PC-3 (cell line): Measurements from ENCODE around the gene VWCE. TPM values are rescaled to one million over a fixed set of nuclear protein-coding genes. Genes with fewer than 3 reads are reported as not detected.
A peak's percentile ranks its signal among the peaks of the same experiment; 100 is the strongest.

Experiments
- ATAC-seq: fragments of 200-7000 bp; cut with Tn5 transposase; 2 replicates; pipeline ENCODE4 v1.9.1; 2020; ENCODE audit warnings: mild to moderate bottlenecking, moderate library complexity
- BruUV-seq: library from RNA; stranded (reverse); fragments of 400-500 nt; replicated peaks from 2 replicates; lab custom pipeline; 2021; lab: Mats Ljungman, UMichigan
- CTCF ChIA-PET: fragments of 300-600 bp; sonication (Branson Sonifier 250); formaldehyde crosslinking; loops from one replicate; lab custom pipeline; 2022; ENCODE audit warnings: antibody characterized with exemption; lab: Charles Lee
- POLR2A ChIA-PET: fragments of 300-600 bp; sonication (Branson Sonifier 250); formaldehyde crosslinking; loops from one replicate; lab custom pipeline; 2022; ENCODE audit warnings: antibody characterized with exemption; ENCODE audit not compliant: unreplicated experiment; lab: Charles Lee
- DNase-seq: peaks from one replicate; pipeline ENCODE4 v3.0.0-alpha.2; 2015
- H2AFZ ChIP-seq: fragments of 300-600 bp; sonication (generic); 2 replicates; pipeline ENCODE4 v1.6.0; 2016; ENCODE audit warnings: antibody characterized with exemption, low read length
- H3F3A ChIP-seq: fragments of 300-600 bp; sonication (generic); one replicate; pipeline ENCODE4 v1.6.0; 2017; ENCODE audit warnings: antibody characterized with exemption, low read length, control low read depth, mild to moderate bottlenecking; ENCODE audit not compliant: unreplicated experiment
- H3K27ac ChIP-seq: fragments of 300-600 bp; sonication (generic); 2 replicates; pipeline ENCODE4 v1.5.1; 2016; ENCODE audit warnings: mild to moderate bottlenecking, low read length
- H3K27me3 ChIP-seq: fragments of 300-600 bp; sonication (generic); 2 replicates; pipeline ENCODE4 v1.6.1; 2016; ENCODE audit warnings: low read length, mixed read lengths
- H3K36me3 ChIP-seq: fragments of 300-600 bp; sonication (generic); 2 replicates; pipeline ENCODE4 v1.6.1; 2016; ENCODE audit warnings: low read depth, mixed run types, low read length, mixed read lengths
- H3K4me1 ChIP-seq: fragments of 300-600 bp; sonication (generic); 2 replicates; pipeline ENCODE4 v1.5.1; 2016; ENCODE audit warnings: low read length; ENCODE audit not compliant: insufficient read depth
- H3K4me2 ChIP-seq: fragments of 300-600 bp; sonication (generic); 2 replicates; pipeline ENCODE4 v1.6.0; 2016; ENCODE audit warnings: low read length
- H3K4me3 ChIP-seq: fragments of 300-600 bp; sonication (generic); 2 replicates; pipeline ENCODE4 v1.5.1; 2016; ENCODE audit warnings: mild to moderate bottlenecking, low read length, mixed read lengths
- H3K79me2 ChIP-seq: fragments of 300-600 bp; sonication (generic); 2 replicates; pipeline ENCODE4 v1.6.1; 2017; ENCODE audit warnings: low read length, mixed read lengths
- H3K9ac ChIP-seq: fragments of 300-600 bp; sonication (generic); 2 replicates; pipeline ENCODE4 v1.6.0; 2016; ENCODE audit warnings: mild to moderate bottlenecking, low read length
- H3K9me2 ChIP-seq: fragments of 300-600 bp; sonication (generic); replicated peaks from 2 replicates; pipeline ENCODE4 v1.6.1; 2016; ENCODE audit warnings: mixed run types, low read length, mixed read lengths
- H3K9me3 ChIP-seq: fragments of 300-600 bp; sonication (generic); 2 replicates; pipeline ENCODE4 v1.6.1; 2016; ENCODE audit warnings: low read length, mixed read lengths
- H4K20me1 ChIP-seq: fragments of 300-600 bp; sonication (generic); 2 replicates; pipeline ENCODE4 v1.6.1; 2016; ENCODE audit warnings: low read length, mixed read lengths
- EZH2 ChIP-seq: fragments of 300-600 bp; sonication (generic); IDR thresholded peaks from one replicate; pipeline ENCODE4 v1.6.1; 2017; ENCODE audit warnings: antibody characterized with exemption, mild to moderate bottlenecking, low read length; ENCODE audit not compliant: unreplicated experiment
- EZH2phosphoT487 ChIP-seq: fragments of 300-600 bp; sonication (generic); IDR thresholded peaks from 2 replicates; pipeline ENCODE4 v1.6.1; 2018; ENCODE audit warnings: mild to moderate bottlenecking, antibody characterized with exemption, low read length, borderline replicate concordance
- intact Hi-C: fragments of 100-400 bp; cut with micrococcal nuclease; formaldehyde crosslinking; loops from 2 replicates; pipeline ENCODE4 v1.9.0; 2023
- total RNA-seq: library from RNA; depleted of rRNA; stranded (reverse); fragments of >200 nt; gene quantifications from 2 replicates; pipeline ENCODE4 v1.2.3, GENCODE V29; 2014
- TF ChIP-seq, protein P1 (sequence below): fragments of 300-600 bp; sonication (generic); conservative IDR thresholded peaks from 2 replicates; pipeline ENCODE4 v1.5.1; 2017; ENCODE audit warnings: antibody characterized with exemption, low read depth, mild to moderate bottlenecking, low read length

The VWCE gene
- total RNA-seq, 1 experiment from 2014 or later = 0.15 TPM

DNA sequence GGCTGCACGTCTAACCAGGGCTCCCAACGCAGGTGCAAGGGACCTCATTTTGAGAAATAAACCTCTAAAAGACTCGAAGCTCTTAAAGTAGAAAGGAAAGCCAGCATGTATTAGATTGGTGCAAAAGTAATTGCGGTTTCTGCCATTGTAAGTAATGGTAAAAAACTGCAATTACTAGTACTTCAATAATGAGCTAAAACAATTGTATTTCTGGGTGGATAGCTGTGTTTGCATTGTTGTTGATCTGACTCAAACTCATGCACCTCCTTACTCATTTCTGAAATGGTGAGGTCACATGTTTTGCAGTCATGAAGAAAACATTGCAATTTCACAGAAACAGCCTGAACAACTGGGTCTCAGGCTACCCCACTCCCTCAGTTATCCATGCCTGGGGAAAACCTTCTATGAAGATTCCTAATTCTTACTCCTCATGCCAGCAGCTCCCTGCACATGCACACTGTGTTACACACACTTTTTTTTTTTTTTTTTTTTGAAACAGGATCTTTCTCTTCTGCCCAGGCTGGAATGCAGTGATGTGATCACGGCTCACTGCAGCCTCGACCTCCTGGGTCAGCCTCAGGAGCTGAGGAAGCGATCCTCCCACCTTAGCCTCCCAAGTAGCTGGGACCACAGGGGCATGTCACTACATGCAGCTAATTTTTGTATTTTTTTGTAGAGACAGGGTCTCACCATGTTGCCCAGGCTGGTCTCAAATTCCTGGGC is 24.6 kb downstream of the VWCE start:
- Histone ChIP-seq H3K36me3 (no peaks in the 10 kb centered on the region), H3K9me3 (no peaks in the 10 kb centered on the region), H3K27ac (no peak overlapping the region), H3F3A (no peaks in the 10 kb centered on the region), H3K4me3 (no peak overlapping the region), H3K9ac (no peak overlapping the region), H3K27me3 (no peaks in the 10 kb centered on the region), H2AFZ (no peak overlapping the region), H3K9me2 (no peaks in the 10 kb centered on the region), H3K79me2 (no peaks in the 10 kb centered on the region), H4K20me1 (no peaks in the 10 kb centered on the region), H3K4me1 (peaks cover 10% of the 10 kb centered on the region; the same call in 1 of the 2 replicates), H3K4me2 (no peak overlapping the region)
- intact Hi-C loops = no loop called here
- peak; percentile 33 for DNase-seq
- no TSS peak for BruUV-seq
- peak; percentile 39 for ATAC-seq
- ChIA-PET CTCF (interaction anchor here (0.7 kb wide), 1 partner anchor 114 kb away, joined by 3 read pairs; no protein-coding TSS in a partner anchor), POLR2A (no interaction called here)
- no peak for TF ChIP-seq EZH2phosphoT487
- TF ChIP-seq EZH2 = no peak
- TF ChIP-seq, protein P1, sequence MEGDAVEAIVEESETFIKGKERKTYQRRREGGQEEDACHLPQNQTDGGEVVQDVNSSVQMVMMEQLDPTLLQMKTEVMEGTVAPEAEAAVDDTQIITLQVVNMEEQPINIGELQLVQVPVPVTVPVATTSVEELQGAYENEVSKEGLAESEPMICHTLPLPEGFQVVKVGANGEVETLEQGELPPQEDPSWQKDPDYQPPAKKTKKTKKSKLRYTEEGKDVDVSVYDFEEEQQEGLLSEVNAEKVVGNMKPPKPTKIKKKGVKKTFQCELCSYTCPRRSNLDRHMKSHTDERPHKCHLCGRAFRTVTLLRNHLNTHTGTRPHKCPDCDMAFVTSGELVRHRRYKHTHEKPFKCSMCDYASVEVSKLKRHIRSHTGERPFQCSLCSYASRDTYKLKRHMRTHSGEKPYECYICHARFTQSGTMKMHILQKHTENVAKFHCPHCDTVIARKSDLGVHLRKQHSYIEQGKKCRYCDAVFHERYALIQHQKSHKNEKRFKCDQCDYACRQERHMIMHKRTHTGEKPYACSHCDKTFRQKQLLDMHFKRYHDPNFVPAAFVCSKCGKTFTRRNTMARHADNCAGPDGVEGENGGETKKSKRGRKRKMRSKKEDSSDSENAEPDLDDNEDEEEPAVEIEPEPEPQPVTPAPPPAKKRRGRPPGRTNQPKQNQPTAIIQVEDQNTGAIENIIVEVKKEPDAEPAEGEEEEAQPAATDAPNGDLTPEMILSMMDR = no peak

DNA sequence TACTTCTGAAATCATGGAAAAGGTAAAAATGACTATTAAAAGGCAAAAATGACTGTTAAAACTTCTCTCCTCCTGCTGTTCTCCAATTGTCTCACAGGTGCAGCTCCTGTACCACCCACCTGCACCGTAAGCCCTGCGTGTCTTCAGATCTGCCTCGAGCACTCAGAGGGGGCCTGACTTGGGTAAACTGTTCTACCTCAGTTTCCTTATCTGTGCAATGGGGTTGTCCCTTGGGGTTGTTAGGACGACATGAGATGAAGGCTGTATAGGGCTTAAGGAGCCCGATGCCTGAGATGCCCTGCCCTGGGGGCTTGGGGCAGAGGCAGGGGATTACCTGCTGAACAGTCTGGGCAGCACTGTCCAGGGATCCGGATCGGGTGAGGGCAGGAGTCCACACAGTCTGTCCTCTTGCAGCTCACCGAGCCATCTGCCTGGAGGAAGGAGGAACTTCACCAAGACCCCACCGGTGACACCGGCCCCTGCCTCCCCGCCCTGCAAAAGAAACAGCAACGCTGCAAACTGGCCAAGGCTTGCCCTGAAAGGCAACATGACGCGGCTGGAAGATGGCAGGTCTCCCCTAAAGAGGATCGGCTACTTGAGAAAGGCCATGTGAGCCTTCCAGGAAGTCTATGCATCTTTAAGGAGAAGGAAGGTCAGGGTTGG is 26.4 kb downstream of the VWCE start:
- Histone ChIP-seq H3K9me2 (no peaks in the 10 kb centered on the region), H2AFZ (no peak overlapping the region), H3K4me1 (peaks cover 10% of the 10 kb centered on the region; the same call in 1 of the 2 replicates), H3K9me3 (no peaks in the 10 kb centered on the region), H3K27ac (no peak overlapping the region), H3K27me3 (no peaks in the 10 kb centered on the region), H3K4me3 (no peak overlapping the region), H3K79me2 (no peaks in the 10 kb centered on the region), H3K36me3 (no peaks in the 10 kb centered on the region), H3K4me2 (no peak overlapping the region), H4K20me1 (no peaks in the 10 kb centered on the region), H3F3A (no peaks in the 10 kb centered on the region), H3K9ac (no peak overlapping the region)
- ATAC-seq = no peak
- no TSS peak for BruUV-seq
- ChIA-PET CTCF (no interaction called here), POLR2A (no interaction called here)
- intact Hi-C loops = no loop called here
- DNase-seq = no peak
- TF ChIP-seq, protein P1 = no peak
- TF ChIP-seq EZH2 = no peak
- no peak for TF ChIP-seq EZH2phosphoT487

DNA sequence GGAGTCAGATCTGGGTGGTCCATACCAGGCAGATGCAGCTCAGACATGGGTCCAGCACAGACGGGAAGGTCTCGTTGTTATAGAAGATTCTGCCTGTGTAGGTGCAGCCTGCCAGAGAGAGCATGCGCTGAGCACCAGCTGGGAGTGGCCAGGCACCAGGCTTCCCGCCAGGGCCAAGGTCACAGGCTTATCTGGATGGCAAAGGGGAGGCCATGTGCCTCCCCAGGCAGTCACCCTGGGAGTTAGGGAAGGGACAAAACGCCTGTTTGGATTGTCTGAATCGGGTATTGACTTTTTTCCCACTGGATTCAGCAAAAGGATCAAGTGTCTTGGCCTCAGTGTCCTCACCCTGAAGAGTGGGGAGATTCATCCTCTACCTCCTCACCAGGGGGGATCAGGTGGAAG is 27.7 kb downstream of the VWCE start:
- no peak for DNase-seq
- H3K79me2 ChIP-seq = no peaks in the 10 kb centered on the region
- no peaks in the 10 kb centered on the region for H3F3A ChIP-seq
- no peak overlapping the region for H3K27ac ChIP-seq
- no peak overlapping the region for H3K9ac ChIP-seq
- H3K9me2 ChIP-seq = no peaks in the 10 kb centered on the region
- ChIA-PET POLR2A (no interaction called here), CTCF (no interaction called here)
- no peaks in the 10 kb centered on the region for H3K27me3 ChIP-seq
- intact Hi-C loops = no loop called here
- H3K36me3 ChIP-seq = no peaks in the 10 kb centered on the region
- no peak overlapping the region for H3K4me2 ChIP-seq
- H3K4me1 ChIP-seq = peaks cover 10% of the 10 kb centered on the region; the same call in 1 of the 2 replicates
- no peaks in the 10 kb centered on the region for H3K9me3 ChIP-seq
- H4K20me1 ChIP-seq = no peaks in the 10 kb centered on the region
- no TSS peak for BruUV-seq
- H2AFZ ChIP-seq = no peak overlapping the region
- no peak overlapping the region for H3K4me3 ChIP-seq
- no peak for ATAC-seq
- TF ChIP-seq EZH2phosphoT487 (no peak), EZH2 (no peak)
- TF ChIP-seq, protein P1 = no peak
